H54 (cell line): ENCODE data around the gene DENND5A.
"Not testable (repeated sequence)": the region's sequence is repeated elsewhere in the genome, so short reads cannot be mapped to it uniquely, and the experiment has no call there.

Experiments used
- DNase-seq: peaks from one replicate; pipeline ENCODE4 v3.0.0; 2011; ENCODE audit warnings: low spot score, mixed read lengths; ENCODE audit not compliant: insufficient read length
- FAIRE-seq: peaks from 3 replicates; lab custom pipeline; 2011; peaks lifted over from hg19 to GRCh38; lab: Jason Lieb, UNC
- POLR2A ChIP-seq: IDR thresholded peaks from 2 replicates; pipeline ENCODE4 v1.6.1; 2011; ENCODE audit warnings: low read depth, mild to moderate bottlenecking, low read length

Gene DENND5A

DNA sequence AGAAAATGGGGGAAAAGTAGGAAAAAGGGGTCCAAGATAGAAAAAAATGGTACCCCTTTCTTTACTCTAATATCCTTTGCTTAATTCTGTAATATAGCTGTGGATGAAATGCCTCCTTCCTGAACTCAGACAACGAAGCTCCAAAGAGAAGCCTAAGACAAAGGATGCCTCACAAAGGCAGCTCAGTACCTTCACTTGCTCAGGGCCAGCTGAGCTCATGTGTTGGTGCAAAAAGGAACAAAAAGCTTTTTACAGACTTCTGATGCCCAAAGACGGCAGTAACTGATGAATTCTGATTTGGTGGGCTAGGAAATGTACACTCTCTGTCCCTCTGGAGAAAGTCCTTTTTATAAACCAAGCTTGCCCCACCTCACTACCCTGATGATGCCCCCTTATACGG is 77.5 kb downstream of the DENND5A start:
- no peak for TF ChIP-seq POLR2A
- DNase-seq (no peak), FAIRE-seq (no peak)

DNA sequence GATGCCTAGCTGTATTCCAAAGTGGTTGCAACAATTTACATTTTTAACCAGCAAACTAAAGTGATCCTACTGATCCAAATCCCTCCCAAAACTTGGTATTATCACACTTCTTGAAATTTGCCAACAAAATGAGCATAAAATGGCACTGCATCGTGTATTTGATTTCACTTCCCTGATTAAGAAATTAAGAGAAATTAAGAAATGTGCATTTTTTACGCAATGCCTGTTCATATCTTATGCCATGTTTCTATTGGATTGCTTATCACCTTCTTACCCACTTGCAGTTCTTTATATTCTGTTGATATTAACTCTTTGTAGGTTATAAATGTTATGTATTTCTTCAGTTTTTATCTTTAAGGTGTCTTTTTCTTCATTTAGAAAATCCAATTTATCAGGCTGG is 80.6 kb downstream of the DENND5A start:
- DNase-seq (no peak), FAIRE-seq (no peak)
- TF ChIP-seq POLR2A: no peak

- no peak for FAIRE-seq
- DNase-seq: no peak
- TF ChIP-seq POLR2A: no peak
These were observed 82.8 kb downstream of the DENND5A start for GRCh38 chr11:9182180-9182871.

DNA sequence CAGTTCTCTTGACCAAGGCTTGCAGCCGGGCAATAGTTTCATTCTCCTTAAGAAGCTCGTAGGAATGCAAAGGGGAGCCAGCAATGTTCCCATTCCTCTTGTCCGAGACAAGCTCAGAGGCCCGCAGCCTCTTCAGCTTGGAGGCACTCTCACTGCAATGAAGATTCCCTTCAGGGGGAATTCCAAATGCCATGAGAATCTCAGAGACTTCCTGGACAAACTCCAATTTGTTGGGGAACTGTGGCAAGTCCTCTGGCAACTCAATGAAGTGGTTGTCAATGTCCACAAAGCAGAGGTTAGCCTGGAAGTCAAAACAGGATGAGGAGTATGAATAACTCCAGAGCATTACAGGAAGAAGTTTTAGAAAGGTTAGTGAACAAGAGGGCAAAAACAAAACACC is 84.4 kb downstream of the DENND5A start:
- FAIRE-seq (no peak), DNase-seq (no peak)
- TF ChIP-seq POLR2A: no peak

DNA sequence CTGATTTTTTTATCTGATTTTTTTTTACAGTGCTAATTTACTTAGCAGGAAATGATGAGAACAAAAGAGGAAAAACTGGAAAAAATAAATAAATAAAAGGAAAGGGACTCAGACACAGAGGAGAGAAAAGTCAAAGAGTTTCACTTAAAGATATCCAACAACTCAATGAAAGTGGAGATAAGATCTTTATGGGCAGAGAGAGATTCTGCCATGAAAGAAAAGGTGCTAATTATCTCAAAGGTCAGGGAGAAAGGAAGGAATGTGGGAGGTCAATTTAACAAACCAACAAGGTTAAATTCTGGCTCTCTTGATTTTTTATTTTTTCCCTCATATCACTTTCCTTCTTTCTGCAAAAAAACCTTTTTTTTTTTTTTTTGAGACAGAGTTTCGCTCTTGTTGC is 86.0 kb downstream of the DENND5A start:
- DNase-seq (no peak), FAIRE-seq (no peak)
- no peak for TF ChIP-seq POLR2A

- no peak for DNase-seq
- no peak for TF ChIP-seq POLR2A
- FAIRE-seq: peak; percentile 45
These were observed 86.4 kb downstream of the DENND5A start for GRCh38 chr11:9178716-9179115.

- DNase-seq (no peak), FAIRE-seq (no peak)
- no peak for TF ChIP-seq POLR2A
These were observed 87.6 kb downstream of the DENND5A start for GRCh38 chr11:9177438-9178091.

DNA sequence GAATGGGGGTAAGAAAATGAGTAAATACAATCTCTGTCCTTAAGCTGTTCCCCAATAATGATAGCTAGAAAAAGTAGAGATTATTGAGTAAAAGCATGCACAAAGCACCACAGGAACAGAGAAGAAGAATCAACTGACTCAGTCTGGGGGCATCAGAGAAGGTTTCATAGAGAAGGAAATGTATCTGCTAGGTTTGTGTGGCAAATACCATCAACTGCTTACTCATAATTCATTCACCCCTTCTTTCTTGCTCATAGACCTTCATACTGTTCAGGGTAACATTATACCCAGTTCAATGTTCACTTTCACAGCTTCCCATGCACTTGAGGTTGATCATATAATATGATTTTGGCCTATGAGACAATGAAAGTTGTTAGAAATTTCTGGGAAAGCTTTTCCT is 88.6 kb downstream of the DENND5A start:
- FAIRE-seq: peak; percentile 27
- DNase-seq: no peak
- TF ChIP-seq POLR2A: no peak

- TF ChIP-seq POLR2A: no peak
- FAIRE-seq: peak; percentile 62
- no peak for DNase-seq
These were observed 89.0 kb downstream of the DENND5A start for GRCh38 chr11:9176136-9176535.

DNA sequence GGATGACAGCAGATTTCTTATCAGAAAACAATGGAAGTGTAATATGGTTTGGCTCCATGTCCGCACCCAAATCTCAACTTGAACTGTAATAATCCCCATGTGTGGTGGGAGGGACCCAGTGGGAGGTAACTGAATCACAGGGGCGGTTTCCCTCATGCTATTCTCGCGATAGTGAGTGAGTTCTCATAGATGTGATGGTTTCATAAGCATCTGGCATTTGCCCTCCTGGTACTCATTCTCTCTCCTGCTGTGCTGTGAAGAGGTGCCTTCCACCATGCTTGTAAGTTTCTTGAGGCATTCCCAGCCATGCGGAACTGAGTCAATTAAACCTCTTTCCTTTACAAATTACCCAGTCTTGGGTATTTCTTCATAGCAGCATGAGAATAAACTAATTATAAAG is 92.8 kb downstream of the DENND5A start:
- no peak for TF ChIP-seq POLR2A
- FAIRE-seq (no peak), DNase-seq (no peak)

DNA sequence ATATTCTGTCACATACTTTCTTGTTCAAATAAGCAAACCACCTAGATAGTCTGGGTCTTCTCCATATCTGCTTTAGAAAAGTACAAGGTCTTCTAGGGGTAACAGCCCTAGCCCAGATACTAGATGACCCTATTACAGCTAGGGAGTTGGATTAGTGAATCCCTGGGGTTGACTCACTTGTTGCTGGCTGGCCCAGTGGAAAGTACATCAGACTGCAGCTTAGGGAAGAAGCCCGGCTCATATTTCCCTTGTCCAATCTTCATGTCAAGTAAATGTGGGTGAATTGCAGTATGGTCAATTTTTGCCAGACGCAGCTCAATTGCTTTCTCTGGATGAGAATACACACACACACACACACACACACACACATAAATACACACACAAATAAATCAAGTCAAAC is 94.7 kb downstream of the DENND5A start:
- TF ChIP-seq POLR2A: no peak
- peak; percentile 75 for FAIRE-seq
- no peak for DNase-seq

DNA sequence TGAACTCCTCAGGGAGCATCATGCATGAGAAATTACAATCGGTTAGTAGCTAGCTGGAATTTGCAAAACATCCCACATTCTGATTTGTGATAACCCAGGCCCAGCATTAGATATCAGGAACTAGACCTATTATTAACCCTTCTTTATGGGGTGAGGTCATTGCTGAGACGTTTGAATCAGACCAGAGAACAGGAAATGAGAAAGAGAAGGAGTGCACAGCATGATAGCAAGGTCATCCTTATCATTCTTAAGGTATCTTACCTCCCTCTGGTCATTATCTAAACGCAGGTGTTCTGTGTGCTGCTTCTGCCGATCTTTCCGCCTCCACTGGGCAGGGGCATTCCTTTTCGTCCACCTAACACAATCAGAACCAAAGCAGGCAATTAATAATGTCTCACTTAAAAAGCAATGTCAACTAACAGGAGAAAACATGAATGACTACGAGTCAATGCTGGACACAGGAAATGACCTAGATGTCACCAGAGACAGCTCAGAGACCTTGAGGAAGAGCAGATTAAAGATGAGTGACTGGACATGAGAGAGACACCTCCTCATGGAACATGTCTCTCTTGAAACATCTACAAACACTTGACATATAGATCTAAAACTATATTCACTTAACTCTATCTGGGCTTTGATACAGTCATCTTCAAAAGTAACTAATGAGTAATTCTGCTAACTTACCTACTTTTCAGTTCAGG is 95.4 kb downstream of the DENND5A start:
- FAIRE-seq (peak; percentile 27), DNase-seq (no peak)
- TF ChIP-seq POLR2A: no peak

DNA sequence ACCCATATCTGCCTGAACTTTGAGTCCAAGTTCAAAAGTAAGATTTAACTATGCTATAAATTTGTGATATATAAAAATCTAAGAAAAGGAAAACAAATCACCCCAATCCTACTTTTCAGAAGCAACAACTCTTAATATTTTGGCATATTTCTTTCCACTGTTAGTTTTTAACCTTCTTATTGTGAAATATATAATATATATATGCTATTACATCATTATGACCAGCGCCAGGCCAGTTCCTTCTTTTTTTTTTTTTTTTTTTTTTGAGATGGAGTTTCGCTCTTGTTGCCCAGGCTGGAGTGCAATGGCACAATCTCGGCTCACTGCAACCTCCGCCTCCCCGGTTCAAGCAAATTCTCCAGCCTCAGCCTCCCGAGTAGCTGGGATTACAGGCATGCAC is 103.2 kb downstream of the DENND5A start:
- FAIRE-seq, DNase-seq: not testable (repeated sequence)

GRCh38 chr11:9160166-9160565 is 105.0 kb downstream of the DENND5A start:
- FAIRE-seq (no peak), DNase-seq (no peak)
- no peak for TF ChIP-seq POLR2A
